Measurements from ENCODE around the gene ZNF92.
A peak's percentile ranks its signal among the peaks of the same experiment; 100 is the strongest.
"Not testable (repeated sequence)": the region's sequence is repeated elsewhere in the genome, so short reads cannot be mapped to it uniquely, and the experiment has no call there.

ZNF92 gene

DNA sequence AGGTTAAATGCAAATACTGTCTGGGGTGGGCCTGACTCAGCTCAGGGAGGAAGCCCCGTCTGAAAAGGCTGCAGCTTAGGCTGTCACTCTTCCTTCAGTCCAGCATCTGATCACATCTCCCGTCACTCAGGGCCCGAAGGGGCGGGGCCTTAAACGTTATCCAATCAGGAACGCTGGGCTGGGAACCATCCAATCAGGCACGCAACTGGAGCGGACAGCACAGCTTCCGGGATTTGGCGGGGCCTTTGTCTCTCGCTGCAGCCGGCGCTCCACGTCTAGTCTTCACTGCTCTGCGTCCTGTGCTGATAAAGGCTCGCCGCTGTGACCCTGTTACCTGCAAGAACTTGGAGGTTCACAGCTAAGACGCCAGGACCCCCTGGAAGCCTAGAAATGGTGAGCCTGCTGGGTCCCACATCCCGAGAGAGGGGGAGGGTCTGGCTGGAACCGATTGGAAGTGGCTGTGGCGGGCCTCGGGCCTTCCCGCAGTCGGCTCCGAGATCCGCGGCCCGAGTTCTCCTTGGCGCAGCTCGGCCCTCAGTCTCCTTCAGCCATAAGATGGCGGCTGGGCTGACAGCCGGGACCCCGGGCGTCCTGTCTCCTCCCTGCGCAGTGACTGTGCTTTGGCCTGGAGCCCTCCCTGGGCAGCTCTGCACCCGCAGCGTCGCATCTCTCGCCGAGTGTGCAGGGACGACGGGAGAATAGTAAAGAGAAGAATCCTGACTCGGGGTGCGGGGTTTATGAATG, at the start of gene ZNF92:
Gene ZNF92 (plus strand): TSS at position 248 of the 744 bp plus-strand sequence. CDS start 143 bp downstream, at position 391.
- peak; percentile 87 for DNase-seq (ENCODE audit: low read depth)

DNA sequence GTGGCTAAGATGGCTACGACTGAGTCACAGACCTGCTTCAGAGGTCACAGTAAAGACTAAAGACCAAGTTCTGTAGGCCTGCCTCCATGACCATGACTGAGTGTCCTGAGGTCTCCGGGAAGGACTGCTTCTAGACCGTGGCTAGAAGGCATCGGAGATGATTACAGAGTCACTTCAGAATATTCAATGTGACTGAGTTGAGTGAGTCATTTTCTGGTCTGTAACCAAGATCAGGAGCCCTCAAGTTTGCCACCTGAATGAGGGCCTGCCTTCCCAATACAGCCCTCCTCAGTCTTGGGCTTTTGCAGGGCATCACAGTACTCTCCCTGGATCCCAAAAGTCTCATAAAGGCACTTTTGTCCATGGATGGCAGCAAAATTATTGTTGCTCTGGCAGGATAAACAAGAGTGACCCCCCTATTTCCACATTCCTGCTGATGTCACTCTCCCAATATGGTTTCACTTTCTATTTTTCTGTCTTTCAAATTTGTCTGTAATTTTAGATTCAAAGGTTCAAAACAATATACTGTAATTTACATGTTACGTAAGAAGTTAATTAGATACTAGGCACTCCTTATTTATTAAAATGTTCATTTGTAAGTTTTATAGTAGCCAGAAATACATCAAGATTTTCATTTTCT, 47.7 kb upstream of the ZNF92 start:
- no peak for DNase-seq (ENCODE audit: low read depth)

DNA sequence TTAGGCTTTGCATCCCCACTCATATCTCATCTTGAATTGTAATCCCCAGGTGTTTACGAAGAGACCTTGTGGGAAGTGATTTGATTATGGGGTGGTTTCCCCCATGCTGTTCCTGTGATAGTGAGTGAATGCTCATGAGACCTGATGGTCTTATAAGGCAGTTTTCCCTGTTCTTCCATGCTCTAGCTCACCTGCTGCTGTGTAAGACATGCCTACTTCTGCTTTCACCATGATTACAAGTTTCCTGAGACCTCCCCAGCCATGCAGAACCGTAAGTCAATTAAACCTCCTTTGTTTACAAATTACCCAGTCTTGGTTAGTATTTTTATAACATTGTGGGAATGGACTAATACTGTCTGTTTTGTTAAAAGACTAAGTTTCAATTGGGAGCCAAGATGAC, 35.3 kb upstream of the ZNF92 start:
- no peak for DNase-seq (ENCODE audit: low read depth)

DNA sequence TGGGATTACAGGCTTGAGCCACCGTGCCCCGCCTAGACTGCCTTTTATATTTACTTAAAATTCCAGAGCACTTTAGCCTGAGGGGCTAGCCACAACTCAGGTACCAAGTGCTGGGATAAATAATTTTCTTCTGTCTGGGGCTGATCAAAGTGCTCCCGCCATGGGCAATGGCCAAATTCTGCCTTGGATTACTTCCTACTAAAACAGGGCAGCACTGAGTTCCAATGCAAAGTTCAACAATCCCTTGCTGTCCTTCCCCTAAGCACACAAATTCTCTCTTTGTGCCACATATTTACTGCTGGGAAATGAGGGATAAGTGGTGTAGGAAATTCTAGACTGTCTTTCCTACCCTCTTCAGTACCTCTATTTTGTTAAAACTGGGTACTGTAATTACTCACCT, 34.4 kb upstream of the ZNF92 start:
- DNase-seq (ENCODE audit: low read depth): no peak

DNA sequence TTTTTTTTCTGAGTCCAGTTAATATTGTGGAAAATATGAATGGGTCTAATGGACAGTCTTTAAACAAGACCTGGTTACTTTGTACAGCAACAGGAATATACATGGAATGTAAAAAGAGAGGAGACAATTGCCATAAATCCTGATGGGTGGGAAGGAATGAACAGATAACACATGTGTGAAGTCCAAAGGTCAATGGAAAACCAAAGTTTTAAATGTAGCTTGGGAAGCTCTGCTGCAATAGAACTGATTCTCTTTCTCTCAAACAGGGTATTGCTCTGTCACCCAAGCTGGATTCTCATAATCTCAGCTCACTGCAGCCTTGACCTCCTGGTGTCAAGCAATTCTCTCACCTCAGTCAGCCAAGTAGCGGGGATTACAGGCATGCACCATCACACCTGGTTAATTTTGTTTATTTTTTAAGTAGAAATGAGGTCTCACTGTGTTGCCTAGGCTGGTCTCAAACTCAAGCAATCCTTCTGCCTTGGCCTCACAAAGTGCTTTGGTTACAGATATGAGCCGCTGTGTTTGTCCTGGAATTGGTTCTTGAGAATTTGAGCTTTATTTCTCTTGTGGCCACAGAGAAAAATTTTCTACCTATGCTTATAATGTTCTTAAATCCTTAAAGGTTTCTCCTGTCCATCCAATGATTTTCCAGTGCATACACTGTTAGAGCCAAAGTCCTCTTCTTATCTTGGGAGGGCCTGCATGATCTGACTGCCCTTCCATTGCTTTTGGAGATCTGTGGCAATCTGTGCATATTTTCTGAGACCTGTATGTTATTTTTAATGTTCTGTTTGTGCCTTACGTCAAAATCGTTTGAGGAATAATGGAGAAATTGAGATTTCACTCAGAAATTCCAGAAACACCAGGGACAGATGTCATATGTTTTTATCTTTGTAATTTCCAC, 30.7 kb upstream of the ZNF92 start:
- no peak for DNase-seq (ENCODE audit: low read depth)

DNA sequence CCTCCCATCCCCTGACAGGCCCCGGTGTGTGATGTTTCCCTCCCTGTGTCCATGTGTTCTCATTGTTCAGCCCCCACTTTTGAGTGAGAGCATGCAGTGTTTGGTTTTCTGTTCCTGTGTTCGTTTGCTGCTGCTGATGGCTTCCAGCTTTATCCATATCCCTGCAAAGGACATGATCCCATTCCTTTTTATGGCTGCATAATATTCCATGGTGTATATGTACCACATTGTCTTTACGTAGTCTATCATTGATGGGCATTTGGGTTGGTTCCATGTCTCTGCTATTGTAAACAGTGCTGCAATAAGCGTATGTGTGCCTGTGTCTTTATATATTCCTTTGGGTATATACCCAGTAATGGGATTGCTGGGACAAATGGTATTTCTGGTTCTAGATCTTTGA, 29.1 kb upstream of the ZNF92 start:
- not testable (repeated sequence) for DNase-seq (ENCODE audit: low read depth)

DNA sequence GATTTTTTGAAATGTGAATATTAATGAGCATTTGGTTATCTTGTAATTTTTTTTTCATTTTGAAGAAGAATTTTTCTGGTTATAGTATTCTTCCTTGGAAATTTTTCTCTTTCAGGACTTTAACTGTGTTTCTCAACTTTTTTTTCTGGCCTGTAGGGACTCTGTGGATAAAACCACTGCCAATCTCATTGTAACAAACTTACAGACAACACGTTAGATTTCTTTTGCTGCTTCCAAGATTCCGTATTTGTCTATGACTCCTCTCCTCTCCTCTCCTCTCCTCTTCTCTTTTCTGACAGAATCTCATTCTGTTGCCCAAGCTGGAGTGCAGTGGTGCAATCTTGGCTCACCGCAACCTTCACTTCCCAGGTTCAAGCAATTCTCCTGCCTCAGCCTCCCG, 19.4 kb upstream of the ZNF92 start:
- DNase-seq (ENCODE audit: low read depth): no peak

DNA sequence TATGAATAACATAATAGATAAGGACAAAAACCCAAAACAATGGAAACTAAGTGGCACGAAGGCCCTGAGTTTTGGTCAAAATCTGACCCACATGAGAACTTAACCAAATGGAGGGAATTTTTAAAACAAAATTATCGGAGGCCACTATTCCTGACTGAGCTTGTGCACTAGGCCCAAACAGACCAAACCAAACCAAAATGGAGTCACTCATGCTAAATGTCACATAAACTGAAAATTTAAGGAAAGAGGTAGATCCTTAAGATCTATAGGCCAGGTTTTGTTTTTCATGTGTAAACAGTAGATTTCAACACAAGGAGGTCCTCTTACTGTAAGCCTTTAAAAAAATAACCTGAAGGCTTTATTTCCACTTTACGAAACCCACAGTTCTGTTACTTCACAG, 3.8 kb upstream of the ZNF92 start:
- DNase-seq (ENCODE audit: low read depth): no peak

DNA sequence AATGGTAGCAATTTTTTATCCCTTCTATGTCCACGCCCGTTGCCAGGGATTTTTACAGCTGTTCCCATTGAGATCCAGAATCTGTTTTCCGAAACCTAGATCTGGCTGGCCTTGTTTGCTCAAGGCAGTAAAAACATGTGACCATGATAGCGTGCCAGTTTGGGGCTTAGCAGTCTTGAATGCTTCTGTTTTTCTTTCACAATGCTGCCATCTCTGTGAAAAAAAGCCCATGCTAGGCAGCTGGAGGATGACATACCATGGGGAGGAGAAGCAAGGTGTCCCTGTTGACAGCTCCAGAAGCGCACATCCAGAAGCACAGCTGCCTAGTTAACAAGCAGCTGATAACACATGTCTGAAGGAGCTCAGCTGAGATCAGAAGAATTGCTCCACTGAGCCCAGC, 2.2 kb upstream of the ZNF92 start:
- no peak for DNase-seq (ENCODE audit: low read depth)

DNA sequence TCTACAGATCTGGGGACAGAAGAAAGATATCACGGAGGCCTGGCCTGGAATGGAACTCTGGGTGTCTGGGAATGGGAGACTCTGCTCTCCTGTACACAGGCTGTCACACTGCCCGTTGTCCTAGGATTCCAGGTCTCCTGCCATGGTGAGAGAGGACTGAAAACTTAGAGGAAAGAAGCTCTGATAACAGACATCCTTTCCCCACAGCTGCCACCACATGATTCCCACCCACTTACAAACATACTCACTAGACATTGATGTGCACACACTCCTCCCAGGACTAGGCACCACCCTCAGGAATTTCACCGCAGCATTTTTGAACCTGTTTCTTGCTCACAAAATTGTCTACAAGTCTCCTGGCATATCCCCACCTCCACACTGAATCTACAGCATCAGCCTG, 5.7 kb downstream of the ZNF92 start:
- DNase-seq (ENCODE audit: low read depth): no peak

DNA sequence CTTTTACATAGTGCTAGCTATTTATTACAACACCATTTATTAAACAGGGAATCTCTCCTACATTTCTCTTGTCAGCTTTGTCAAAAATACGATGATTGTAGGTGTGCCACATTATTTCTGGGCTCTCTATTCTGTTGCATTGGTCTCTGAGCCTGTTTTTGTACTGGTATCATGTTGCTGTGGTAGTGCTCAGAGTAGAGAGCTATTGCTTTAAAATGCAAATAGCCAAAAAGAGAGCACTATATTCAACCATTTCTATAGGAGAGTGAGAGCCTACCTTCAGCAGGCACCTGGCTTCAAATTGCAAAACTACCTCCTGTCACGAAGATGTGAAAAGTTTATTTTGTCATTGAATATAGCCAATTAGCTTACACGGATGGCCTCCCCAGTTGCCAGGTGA, 8.1 kb downstream of the ZNF92 start:
- no peak for DNase-seq (ENCODE audit: low read depth)

DNA sequence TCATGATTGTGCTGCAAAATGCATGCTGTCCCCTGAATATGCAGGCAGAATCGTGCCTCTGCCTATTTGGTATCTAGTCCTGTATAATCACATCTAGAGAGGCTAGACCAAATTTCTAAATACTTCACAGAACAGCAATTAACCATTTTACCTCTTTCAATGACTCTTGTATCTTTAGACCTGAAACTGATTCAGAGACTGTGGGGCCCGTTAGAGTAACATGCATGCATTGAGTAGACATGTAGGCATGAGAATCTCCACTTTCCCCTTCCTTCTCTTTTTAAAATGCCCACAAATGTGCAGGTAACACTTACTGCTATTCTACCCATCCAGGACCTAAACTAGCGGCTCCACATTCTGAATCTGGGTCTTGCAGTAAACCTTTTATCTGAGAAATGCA, 8.8 kb downstream of the ZNF92 start:
- no peak for DNase-seq (ENCODE audit: low read depth)

DNA sequence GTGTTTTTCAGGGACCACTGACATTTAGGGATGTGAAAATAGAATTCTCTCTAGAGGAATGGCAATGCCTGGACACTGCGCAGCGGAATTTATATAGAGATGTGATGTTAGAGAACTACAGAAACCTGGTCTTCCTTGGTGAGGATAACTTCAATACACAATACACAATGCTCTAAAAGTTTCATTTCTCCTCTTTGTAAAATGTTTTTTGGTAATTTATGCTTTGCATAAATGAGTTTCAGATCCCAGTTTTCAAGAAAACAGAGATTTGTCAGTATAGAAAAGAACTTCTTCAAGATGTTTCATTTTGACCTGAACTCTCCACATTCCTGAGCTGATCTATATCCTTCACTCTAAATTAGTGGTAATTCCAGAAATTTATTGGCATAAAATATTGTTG, 14.2 kb downstream of the ZNF92 start:
- DNase-seq (ENCODE audit: low read depth): no peak

DNA sequence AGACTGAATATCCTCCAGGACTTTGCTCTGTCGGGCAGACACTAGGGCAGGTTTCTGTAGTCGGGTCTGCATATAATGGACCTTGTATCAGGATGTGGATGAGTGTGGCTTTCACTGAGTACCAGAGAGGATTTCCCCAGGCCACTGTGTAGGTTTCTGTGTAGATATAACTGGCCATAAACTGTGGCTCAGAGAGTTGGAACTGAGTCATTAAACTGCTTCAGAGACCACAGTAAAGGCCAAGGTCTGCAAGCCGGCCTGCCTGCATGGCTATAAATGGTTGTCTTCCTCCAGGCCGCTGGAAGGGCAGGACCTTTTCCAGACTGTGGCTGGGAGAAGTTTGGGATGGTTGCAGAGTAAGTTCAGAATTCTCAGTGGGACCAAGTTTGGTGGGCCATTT, 16.9 kb downstream of the ZNF92 start:
- no peak for DNase-seq (ENCODE audit: low read depth)

DNA sequence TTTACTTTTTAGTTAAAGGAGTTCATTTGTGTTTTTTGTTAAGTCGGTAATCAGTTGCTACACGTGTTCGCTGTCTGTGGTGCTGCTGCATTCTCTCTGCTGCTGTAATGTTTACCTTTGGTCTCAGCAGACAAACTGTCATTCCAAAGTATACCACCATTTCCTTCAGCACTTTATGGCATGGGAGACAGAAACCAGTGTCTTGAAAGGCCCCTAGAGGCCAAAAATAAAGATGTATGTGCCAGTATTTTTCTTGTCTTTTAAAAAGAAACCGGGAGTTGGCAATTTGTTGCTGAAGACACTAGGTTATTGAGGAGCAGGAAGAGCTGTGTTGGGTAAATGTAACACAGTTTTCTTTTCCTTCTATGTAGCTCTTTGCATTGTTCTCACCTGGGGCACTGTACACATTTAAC, 24.1 kb downstream of the ZNF92 start:
- DNase-seq (ENCODE audit: low read depth): no peak

DNA sequence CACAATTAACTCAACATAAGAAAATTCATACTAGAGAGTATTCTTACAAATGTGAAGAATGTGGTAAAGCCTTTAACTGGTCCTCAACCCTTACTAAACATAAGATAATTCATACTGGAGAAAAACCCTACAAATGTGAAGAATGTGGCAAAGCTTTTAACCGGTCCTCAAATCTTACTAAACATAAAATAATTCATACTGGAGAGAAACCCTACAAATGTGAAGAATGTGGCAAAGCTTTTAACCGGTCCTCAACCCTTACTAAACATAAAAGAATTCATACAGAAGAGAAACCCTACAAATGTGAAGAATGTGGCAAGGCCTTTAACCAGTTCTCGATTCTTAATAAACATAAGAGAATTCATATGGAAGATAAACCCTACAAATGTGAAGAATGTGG, 25.0 kb downstream of the ZNF92 start:
- not testable (repeated sequence) for DNase-seq (ENCODE audit: low read depth)

DNA sequence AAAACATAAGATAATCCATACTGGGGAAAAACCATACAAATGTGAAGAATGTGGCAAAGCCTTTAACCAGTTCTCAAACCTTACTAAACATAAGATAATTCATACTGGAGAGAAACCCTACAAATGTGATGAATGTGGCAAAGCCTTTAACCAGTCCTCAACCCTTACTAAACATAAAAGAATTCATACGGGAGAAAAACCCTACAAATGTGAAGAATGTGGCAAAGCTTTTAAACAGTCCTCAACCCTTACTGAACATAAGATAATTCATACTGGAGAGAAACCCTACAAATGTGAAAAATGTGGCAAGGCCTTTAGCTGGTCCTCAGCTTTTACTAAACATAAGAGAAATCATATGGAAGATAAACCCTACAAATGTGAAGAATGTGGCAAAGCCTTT, 25.4 kb downstream of the ZNF92 start:
- not testable (repeated sequence) for DNase-seq (ENCODE audit: low read depth)

DNA sequence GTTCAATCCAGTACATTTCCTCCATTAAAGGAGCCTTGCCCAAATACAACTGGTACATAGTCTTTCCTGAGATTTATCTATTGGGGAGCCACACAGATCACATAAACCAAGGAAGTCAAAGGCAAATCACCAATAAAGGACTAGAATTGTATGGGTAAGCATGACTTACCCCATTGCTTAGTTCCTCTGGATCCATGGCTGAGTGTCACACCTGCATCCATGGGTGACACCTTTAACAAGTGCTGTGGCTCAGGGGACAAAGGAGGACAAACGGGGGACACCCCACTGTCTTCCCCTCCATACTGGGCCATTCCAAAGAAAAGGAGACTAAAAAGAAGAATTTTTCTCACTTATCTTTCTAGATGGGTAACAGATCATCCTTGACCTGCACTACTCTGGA, 30.4 kb downstream of the ZNF92 start:
- DNase-seq (ENCODE audit: low read depth): no peak

DNA sequence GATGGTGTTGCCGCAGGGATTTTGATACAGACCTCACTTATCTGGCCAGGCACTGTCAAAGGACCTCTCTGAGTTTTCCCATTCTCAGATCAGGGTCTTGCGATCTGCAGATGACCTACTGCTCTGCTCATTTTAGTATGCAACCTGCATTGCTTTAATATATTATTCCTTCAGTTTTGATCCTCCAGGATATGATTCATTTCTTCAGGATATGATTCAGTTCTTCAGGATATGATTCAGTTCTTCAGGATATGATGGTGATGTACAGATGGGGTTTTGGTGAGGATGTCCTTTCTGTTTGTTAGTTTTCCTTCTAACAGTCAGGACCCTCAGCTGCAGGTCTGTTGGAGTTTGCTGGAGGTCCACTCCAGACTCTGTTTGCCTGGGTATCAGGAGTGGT, 33.1 kb downstream of the ZNF92 start:
- not testable (repeated sequence) for DNase-seq (ENCODE audit: low read depth)

DNA sequence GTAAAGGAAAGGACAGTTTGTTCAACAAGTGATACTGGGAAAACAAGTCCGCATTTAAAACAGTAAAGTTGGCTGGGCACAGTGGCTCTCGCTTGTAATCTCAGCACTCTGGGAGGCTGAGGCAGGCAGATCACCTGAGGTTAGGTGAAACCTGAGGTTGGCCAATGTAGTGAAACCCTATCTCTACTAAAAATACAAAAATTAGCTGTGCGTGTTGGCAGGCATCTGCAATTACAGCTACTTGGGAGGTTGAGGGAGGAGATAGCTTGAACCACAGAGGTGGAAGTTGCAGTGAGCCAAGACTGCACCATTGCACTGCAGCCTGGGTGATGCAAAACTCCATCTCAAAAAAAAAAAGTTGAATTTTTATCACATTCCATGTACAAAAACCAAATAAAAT, 35.7 kb downstream of the ZNF92 start:
- no peak for DNase-seq (ENCODE audit: low read depth)

DNA sequence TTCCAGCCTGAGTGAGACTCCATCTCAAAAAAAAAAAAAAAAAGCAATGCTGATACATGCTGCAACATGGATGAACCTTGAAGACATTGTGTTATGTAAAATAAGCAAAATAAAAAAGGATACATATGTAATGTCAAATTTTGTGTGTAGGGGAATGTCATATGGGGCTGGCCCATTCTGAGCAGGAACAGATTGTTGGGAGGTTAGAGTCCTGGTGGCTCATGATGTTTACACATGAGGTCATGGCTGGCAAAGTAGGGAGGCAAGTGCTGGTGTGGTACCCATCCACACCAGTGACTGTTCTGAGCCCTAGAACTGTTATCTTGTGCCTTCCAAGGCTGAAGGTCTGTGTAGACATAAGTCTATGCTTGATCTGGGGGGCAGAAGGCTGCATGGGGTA, 37.6 kb downstream of the ZNF92 start:
- no peak for DNase-seq (ENCODE audit: low read depth)

DNA sequence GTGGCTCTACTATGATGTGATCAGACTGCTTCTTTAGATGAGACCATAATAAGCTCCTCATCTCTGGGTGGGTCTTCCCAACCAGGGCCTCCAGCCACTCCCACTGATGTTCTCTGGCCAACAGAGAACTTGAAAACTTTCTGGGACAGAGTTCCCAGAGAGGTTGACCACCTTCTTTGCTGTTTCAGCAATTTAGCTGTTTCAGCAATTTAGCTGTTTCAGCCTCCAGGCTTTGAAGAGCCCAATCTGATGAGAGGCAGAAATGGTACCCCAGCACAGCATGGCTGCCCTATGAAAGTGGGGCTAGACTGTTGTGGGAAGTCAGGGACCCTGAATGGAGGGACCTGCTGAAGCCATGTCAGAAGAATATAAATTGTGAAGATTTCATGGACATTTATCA, 49.0 kb downstream of the ZNF92 start:
- no peak for DNase-seq (ENCODE audit: low read depth)

DNA sequence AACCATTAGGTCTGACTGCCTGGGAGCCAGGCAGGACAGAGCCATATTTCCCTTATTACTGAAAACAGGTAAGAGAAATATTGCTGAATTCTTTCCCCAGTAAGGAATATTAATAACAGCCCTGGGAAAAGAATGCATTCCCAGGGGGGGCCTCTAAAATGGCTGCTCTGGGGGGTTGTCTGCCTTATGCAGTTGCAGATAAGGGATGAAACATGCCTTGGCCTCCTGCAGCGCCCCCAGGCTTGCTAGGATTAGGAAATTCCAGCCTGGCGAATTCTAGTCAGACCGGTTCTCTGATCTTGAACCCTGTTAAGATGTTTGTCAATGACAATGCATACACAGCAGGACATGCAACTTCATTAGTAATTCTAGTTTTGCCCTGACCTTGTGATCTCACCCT, 49.6 kb downstream of the ZNF92 start:
- DNase-seq (ENCODE audit: low read depth): not testable (repeated sequence)
